ENCODE data around the gene MYLK4. TPM values are rescaled to one million over a fixed set of nuclear protein-coding genes. Genes with fewer than 3 reads are reported as not detected.

MYLK4 gene
- polyA plus RNA-seq, 3 donors = 0.04 to 0.45 (median 0.08) TPM

- no peak for DNase-seq
- peaks cover 39 to 60% of the 10 kb centered on the region in 2 donors for H3K4me1 ChIP-seq (ENCODE audit: control insufficient read depth in 1 of 2, insufficient read depth in 2 of 2, low read length in 2 of 2)
- H3K27ac Mint-ChIP-seq = peak overlapping the region in 6 of 7 donors; percentile 71 to 88 (median 79)
- no CpG with 5 or more reads among the region's 13 CpGs for WGBS (ENCODE audit: insufficient coverage)
- intact Hi-C loops (cut with micrococcal nuclease) = loop anchor here (5.0 to 10.0 kb wide), 4 partner anchors 288 to 1172 kb away; partner anchors contain the start of genes GMDS (in 1 of the 2) and RIPK1 (in 1 of the 2)
- peaks cover 0 to 6% of the 10 kb centered on the region in 2 donors for H3K9me3 ChIP-seq (replicated peaks in 1 of 2; ENCODE audit: control insufficient read depth in 1 of 2, insufficient read depth in 1 of 2, low read length in 2 of 2)
- H3K27me3 Mint-ChIP-seq (ENCODE audit: low read depth in 3 of 3) = peaks cover 0 to 2% (median 0%) of the 10 kb centered on the region in 3 donors
- H2AFZ ChIP-seq (ENCODE audit: insufficient read depth, low read depth, low read length, poor library complexity, severe bottlenecking) = peak overlapping the region; percentile 89
- TF ChIP-seq CTCF (IDR thresholded peaks at IDR 0.05) = no peak
- peaks cover 49% of the 10 kb centered on the region for H4K20me1 ChIP-seq (ENCODE audit: insufficient read depth, low read length)
- H3K4me2 ChIP-seq (replicated peaks; ENCODE audit: extremely low read depth, low read length, poor library complexity, severe bottlenecking) = peak overlapping the region; percentile 92
- H3K9me3 Mint-ChIP-seq = peaks cover 0 to 7% (median 0%) of the 10 kb centered on the region in 7 donors
- peaks cover 10 to 24% of the 10 kb centered on the region in 2 donors for H3K36me3 ChIP-seq (replicated peaks in 1 of 2; ENCODE audit: control insufficient read depth in 1 of 2, insufficient read depth in 2 of 2, low read length in 2 of 2)
- H3K4me3 ChIP-seq (replicated peaks in 1 of 3; ENCODE audit: low read depth in 2 of 3, low read length in 3 of 3) = peak overlapping the region; percentile 82 to 98 (median 92)
- H3K79me2 ChIP-seq (ENCODE audit: insufficient read depth, low read length) = peaks cover 65% of the 10 kb centered on the region
- peaks cover 20 to 25% of the 10 kb centered on the region in 2 donors for H3K36me3 Mint-ChIP-seq
- peaks cover 57% of the 10 kb centered on the region for H3K4me1 Mint-ChIP-seq
- peak overlapping the region in 1 of 2 donors; percentile 82 for H3K27ac ChIP-seq (ENCODE audit: low read depth in 1 of 2, low read length in 2 of 2)
- no peaks in the 10 kb centered on the region for H3K27me3 ChIP-seq (ENCODE audit: control insufficient read depth in 2 of 2, insufficient read depth in 2 of 2, low read length in 2 of 2)
- peak overlapping the region; percentile 91 to 93 for H3K4me3 Mint-ChIP-seq
- H3K9ac ChIP-seq (ENCODE audit: insufficient read depth, low read length, poor library complexity, severe bottlenecking) = peak overlapping the region; percentile 89
Observed at GRCh38 chr6:2766767-2767656, 16.3 kb upstream of the MYLK4 start.
